HG02870 (cell line): ENCODE measurements around the gene SURF6.
"Not testable (repeated sequence)": the region's sequence is repeated elsewhere in the genome, so short reads cannot be mapped to it uniquely, and the experiment has no call there.

ENCODE experiments used
- ATAC-seq: cut with Tn5 transposase; IDR thresholded peaks from one replicate; pipeline ENCODE4 v1.9.1; 2021; ENCODE audit warnings: mild to moderate bottlenecking, moderate library complexity; ENCODE audit not compliant: unreplicated experiment

SURF6 gene

GRCh38 chr9:133335924-133336811, at the start of gene SURF6:
Gene SURF6, minus strand, starts transcription at chr9:133336188. Its CDS starts 56 bp downstream, at chr9:133336132.
- ATAC-seq = peak; percentile 64

- ATAC-seq = no peak
These were observed 49.5 kb upstream of the SURF6 start for GRCh38 chr9:133385452-133385851.

- ATAC-seq = no peak
These were observed 48.8 kb upstream of the SURF6 start for GRCh38 chr9:133384736-133385321.

DNA sequence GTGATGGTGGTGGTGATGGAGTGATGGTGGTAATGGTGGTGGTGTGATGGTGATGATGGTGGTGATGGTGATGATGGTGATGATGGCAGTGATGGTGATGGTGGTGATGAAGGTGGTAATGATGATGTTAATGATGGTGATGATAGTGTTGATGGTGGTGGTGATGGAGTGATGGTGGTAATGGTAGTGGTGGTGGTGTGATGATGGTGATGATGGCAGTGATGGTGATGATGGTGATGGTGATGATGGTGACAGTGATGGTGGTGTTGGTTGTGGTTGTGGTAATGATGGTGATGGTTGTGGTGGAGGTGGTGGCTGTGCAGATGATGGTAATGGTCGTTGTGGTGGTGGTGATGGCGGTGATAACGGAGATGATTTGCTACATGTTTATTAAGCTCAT, 47.5 kb upstream of the SURF6 start:
- no peak for ATAC-seq

- no peak for ATAC-seq
These were observed 46.6 kb upstream of the SURF6 start for GRCh38 chr9:133382507-133383141.

DNA sequence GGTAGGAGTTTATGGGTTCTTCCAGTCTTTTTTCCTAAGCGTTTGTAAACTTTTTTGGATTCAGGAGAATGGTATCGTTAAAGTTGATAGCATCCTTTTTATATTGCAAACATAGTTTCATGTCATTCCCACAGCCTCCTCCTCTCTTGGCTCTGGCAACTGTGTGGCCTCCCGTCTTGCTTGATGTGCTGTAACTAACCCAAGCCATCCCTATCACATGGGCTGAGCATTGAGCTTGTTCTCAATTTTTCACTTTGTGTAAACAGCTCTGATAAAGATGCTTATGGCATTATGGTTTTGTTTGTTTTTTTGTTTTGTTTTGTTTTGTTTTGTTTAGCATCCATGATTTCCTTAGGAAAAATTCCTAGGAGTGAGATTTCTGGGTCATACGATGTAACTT, 44.7 kb upstream of the SURF6 start:
- ATAC-seq = no peak

DNA sequence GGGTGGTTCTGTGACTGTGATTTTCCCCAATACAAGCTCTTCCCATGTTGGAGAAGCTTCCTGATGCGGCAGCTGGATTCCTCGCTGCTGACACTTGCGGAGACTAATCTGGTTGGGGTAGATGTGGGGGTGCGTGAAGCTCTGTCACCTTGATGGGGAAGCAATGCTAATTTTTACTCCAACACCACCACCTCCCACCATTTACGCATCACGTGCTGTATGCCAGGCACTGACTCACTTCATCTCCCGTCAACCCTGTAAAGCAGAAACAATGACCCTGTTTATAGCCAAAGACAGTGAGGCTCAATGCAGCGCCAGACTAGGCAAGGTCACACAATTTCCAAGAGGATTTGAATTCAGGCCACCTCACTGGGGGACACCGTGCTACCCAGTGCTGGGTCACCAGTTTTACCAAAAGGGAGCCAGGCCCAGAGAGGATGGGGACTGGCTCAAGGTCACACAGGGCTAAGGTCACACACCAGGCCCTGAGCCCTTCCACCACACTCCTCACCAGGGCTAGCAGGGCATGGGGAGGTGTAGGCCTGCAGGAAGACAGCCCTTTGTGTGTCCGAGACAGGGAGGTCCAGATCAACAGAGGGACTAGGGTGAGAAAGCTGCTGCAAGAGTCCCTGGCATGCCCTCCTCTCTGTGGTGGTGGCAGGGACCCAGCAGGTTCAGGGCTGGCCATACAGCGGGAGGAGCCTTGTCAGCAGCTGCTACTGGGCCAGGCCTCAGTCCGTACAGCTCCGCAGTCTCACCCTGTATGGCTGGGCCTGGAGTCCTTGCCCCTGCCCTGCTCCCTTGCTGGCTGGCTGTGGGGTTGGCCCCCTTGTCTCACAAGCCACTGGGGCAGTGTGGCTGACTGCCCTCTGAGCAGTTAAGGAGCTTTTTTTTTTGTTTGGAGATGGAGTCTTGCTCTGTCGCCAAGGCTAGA, 43.4 kb upstream of the SURF6 start:
- ATAC-seq = no peak

GRCh38 chr9:133378408-133378962, 42.5 kb upstream of the SURF6 start:
- no peak for ATAC-seq

DNA sequence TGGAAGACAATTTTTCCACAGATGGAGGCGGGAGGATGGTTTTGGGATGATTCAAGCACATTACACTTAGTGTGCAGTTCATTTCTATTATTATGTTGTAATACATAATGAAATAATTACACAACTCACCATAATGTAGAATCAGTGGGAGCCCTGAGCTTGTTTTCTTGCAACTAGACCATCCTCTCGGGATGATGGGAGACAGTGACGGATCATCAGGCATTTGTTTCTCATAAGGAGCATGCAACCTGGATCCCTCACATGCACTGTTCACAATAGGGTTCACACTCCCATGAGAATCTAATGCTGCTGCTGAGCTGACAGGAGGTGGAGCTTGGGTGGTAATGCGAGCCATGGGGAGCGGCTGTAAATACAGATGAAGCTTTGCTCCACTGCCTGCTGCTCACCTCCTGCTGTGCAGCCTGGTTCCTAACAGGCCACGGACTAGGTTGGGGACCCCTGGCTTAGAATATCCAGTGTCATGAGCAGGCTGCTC, 41.8 kb upstream of the SURF6 start:
- ATAC-seq = no peak

DNA sequence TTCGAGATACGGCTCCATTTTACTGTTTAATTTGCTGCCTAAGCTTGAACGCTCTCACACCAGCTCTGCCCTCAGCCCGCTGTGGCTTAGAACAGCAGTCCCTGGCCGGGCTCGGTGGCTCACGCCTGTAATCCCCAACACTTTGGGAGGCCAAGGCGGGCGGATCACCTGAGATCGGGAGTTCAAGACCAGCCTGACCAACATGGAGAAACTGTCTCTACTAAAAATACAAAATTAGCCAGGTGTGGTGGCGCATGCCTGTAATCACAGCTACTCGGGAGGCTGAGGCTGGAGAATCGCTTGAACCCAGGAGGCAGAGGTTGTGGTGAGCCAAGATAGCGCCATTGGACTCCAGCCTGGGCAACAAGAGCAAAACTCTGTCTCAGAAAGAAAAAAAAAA, 41.3 kb upstream of the SURF6 start:
- not testable (repeated sequence) for ATAC-seq

GRCh38 chr9:133375724-133376654, 40.0 kb upstream of the SURF6 start, which contains the start of the genes STKLD1 and SURF4:
Gene STKLD1, plus strand, starts transcription at chr9:133376366. Its CDS starts 108 bp downstream, at chr9:133376474.
Gene SURF4, minus strand, starts transcription at chr9:133376060. Its CDS starts 91 bp downstream, at chr9:133375969.
- peak; percentile 81 for ATAC-seq

DNA sequence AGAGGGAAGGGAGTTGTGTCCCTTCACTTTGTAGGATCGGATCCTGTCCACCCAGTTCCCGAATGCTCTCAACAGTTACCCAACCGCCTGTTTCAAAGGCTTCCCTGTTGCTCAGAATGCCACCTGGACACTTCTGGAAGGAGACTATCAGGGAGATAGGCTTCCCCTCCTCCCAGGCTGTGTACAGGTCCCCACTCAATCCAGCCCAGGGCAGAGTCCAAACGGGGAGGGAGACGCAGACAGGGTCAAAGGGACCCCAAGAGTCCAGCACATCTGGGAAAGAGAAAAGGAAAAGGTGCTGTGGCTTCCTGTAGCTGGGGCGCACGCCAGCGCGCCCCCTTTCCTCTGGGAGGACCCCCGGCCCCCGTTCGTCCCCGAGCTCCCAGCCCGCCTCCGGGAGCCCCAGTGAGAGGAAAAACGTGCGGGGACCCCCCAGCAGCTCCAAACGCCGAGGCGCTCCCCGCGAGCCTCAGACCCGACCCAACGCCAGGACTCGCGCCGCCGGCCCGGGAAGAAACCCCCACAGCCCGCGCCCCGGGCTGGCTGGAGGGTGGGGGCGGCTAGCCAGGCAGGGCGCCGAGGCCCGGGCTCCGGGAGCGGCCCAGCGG, 39.2 kb upstream of the SURF6 start:
- ATAC-seq = peak; percentile 16

DNA sequence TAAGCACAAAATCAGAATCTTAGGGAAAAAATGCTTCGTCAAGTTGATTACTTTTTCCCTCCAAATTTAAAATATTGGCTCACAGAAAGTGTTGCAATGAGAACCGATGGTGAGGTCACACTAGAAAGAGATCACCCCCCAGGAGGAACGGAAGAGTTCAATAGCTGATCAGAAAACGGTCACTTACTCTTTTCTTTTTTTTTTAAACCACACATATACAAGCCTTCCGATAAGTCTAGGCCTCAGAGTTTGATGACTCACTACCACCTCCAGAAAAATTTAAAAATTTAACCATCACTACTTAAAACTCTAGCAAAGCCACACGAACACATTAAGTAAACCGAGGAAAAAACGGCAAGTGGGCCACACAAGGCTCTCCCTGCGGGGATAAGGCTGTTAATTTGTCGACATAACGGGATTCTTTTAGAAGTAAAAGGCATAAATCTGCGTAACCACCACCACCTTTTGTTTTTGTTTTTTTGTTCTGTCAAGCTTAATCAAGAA, 38.7 kb upstream of the SURF6 start:
- no peak for ATAC-seq

GRCh38 chr9:133372144-133372543, 36.2 kb upstream of the SURF6 start:
- ATAC-seq = no peak

- ATAC-seq = no peak
These were observed 35.3 kb upstream of the SURF6 start for GRCh38 chr9:133371261-133371711.

- no peak for ATAC-seq
These were observed 34.7 kb upstream of the SURF6 start for GRCh38 chr9:133370685-133371084.

DNA sequence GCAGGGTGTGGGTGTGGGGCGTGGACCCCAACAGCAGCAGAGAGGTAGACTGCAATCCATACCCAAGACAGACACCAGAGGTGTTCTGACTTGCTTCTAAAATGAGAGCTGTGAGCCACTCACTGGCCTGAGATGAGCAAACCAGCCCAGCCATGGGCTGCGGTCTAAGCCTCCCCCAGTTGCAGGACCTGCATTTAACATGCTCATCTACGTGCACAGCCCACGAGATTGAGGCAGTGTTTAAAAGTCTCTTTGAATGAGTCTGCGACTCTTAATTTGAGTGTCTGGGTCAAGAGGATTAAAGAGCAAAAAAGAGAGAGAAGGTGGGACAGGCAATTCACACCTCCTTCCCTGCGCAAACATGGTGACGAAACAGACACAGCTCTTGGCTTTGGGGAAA, 33.9 kb upstream of the SURF6 start:
- no peak for ATAC-seq

DNA sequence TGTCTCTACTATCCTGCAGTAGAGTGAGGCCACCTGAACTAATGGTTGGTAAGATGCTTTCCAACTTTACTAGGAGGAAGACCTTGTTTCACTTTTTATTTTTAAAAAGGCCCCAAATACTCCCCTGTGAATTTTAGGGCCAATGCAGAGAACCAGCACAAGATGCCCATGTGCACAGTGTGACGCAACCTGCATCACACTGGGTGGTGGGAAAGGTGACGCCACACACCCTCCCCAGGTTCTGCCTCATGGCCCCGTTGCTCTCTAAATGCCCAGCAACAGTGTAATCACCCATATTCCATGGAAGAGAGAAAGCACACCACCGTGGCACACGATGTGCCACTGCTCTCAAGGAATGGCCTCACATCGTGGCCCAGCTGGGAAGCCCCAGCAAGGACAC, 33.4 kb upstream of the SURF6 start:
- no peak for ATAC-seq
